DOHH2 (cell line): Measurements from ENCODE around the gene PACRG.

Experiments used
- EZH2phosphoT487 ChIP-seq: fragments of 200-600 bp; sonication (generic); IDR thresholded peaks from 2 replicates; pipeline ENCODE4 v1.6.1; 2017; ENCODE audit warnings: borderline replicate concordance, mild to moderate bottlenecking, antibody characterized with exemption, low read length, moderate library complexity, mixed read lengths
- TF ChIP-seq, protein P1 (sequence below): fragments of 200-600 bp; sonication (generic); IDR thresholded peaks from one replicate; pipeline ENCODE4 v1.5.1; 2014; ENCODE audit warnings: antibody characterized with exemption, mild to moderate bottlenecking, low read depth, low read length; ENCODE audit not compliant: poor library complexity, severe bottlenecking

GRCh38 chr6:163338671-163339405 lies 611.1 kb downstream of the PACRG start:
- TF ChIP-seq, protein P1, sequence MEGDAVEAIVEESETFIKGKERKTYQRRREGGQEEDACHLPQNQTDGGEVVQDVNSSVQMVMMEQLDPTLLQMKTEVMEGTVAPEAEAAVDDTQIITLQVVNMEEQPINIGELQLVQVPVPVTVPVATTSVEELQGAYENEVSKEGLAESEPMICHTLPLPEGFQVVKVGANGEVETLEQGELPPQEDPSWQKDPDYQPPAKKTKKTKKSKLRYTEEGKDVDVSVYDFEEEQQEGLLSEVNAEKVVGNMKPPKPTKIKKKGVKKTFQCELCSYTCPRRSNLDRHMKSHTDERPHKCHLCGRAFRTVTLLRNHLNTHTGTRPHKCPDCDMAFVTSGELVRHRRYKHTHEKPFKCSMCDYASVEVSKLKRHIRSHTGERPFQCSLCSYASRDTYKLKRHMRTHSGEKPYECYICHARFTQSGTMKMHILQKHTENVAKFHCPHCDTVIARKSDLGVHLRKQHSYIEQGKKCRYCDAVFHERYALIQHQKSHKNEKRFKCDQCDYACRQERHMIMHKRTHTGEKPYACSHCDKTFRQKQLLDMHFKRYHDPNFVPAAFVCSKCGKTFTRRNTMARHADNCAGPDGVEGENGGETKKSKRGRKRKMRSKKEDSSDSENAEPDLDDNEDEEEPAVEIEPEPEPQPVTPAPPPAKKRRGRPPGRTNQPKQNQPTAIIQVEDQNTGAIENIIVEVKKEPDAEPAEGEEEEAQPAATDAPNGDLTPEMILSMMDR = no peak
- TF ChIP-seq EZH2phosphoT487 = no peak
